Subcutaneous adipose tissue (tissue), 4 donors: Measurements from ENCODE around the gene CDK13. TPM values are rescaled to one million over a fixed set of nuclear protein-coding genes. Genes with fewer than 3 reads are reported as not detected.

Source experiments
- small RNA-seq: library from RNA; depleted of rRNA; stranded (forward); fragments of <200 nt; gene quantifications from one replicate; pipeline ENCODE3, GENCODE V24; 2016
- total RNA-seq, 4 donors: library from RNA; depleted of rRNA; stranded (reverse); fragments of >200 nt; gene quantifications; one replicate each; pipeline ENCODE4 v1.1.0, GENCODE V29; 2016
- TF ChIP-seq, protein P1 (sequence below): fragments of 450-650 bp; IDR thresholded peaks from one replicate; pipeline ENCODE4 v1.5.1; 2016; ENCODE audit warnings: low read depth, mild to moderate bottlenecking, control low read depth, antibody characterized with exemption, moderate library complexity

CDK13 gene
- total RNA-seq, 4 donors from 2014 or later: 65.6 to 81.9 (median 68.3) TPM

DNA sequence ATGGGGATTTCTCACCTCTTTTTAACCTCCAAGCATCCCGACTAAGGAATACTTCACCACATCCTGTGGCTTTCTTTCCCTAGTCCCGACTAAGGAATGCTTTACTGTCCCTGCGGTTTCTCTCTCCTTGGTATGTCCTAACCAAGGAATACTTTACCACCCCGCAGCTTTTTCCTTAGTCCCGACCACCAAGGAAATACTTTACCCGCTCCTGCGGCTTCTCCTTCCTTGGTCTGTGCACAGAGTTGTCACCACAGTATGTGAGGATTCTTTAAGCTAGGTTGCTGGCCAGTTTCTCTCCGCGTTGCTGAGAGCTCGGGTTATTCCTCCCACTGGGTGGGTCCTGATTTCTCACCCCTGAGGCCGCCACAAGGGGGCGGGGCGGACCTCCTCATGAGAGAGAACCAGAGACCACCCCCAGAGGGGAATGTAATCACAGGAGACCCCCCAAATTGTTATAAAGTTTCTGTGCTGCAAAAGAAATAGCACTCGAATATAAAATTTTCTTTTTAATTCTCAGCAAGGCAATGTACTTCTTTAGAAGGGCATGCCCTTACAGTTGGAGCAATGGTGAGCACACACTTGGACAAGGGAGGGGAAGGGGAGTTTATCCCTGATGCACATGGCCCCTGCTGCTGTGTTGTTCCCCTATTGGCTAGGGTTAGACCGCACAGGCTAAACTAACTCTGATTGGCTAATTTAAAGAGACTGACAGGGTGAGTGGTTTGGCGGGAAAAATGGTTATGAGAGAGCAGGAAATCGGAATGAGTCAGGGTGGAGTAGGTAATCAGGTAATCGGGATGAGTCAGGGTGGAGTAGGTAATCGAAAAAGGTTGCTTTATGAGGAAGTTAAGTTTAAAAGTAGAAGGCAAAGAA is 197.6 kb downstream of the CDK13 start:
- TF ChIP-seq, protein P1, sequence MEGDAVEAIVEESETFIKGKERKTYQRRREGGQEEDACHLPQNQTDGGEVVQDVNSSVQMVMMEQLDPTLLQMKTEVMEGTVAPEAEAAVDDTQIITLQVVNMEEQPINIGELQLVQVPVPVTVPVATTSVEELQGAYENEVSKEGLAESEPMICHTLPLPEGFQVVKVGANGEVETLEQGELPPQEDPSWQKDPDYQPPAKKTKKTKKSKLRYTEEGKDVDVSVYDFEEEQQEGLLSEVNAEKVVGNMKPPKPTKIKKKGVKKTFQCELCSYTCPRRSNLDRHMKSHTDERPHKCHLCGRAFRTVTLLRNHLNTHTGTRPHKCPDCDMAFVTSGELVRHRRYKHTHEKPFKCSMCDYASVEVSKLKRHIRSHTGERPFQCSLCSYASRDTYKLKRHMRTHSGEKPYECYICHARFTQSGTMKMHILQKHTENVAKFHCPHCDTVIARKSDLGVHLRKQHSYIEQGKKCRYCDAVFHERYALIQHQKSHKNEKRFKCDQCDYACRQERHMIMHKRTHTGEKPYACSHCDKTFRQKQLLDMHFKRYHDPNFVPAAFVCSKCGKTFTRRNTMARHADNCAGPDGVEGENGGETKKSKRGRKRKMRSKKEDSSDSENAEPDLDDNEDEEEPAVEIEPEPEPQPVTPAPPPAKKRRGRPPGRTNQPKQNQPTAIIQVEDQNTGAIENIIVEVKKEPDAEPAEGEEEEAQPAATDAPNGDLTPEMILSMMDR: no peak

DNA sequence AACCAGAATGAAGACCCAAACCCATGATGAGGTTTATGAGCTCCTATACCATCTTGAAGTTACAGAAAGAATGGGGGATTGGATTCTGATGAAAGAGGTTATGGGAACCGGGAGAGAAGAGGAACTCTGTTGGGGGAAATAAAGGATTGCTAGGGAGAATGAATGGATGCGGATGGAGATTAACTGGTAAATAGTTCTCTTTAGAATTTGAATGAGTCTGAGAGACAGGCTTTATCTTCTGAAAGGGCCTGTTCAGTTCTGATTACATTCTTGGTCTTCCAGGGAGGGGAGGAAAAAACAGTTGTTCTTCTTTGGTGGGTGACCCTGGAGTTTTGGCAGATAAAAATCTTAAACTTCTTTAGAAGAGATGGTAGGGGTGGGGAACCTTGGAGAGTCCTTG is 198.6 kb downstream of the CDK13 start:
- TF ChIP-seq, protein P1: no peak

Small RNA genes lying within 50 kb of the gene (small RNA-seq; reads per million reads assigned to genes)
- not detected for gene AC006023.1
- not detected for gene AC006023.2

Other genes with a start within 250 kb of the CDK13 start
- gene MPLKIP, start 184.4 kb downstream of the CDK13 start, total RNA-seq: 10 to 100 TPM; 32.1 to 48.4 (median 34.0) TPM
- 1 to 10 TPM; 1.1 to 3.1 (median 1.8) TPM for gene SUGCT, start 184.7 kb downstream of the CDK13 start, total RNA-seq